ENCODE results near the gene MYO18A.
"Not testable (repeated sequence)": the region's sequence is repeated elsewhere in the genome, so short reads cannot be mapped to it uniquely, and the experiment has no call there.

MYO18A gene

GRCh38 chr17:29096094-29096493, 84.1 kb downstream of the MYO18A start:
- Histone ChIP-seq H3K9ac (ENCODE audit: low read depth in 1 of 2, low read length in 2 of 2) (no peak overlapping the region), H3K27me3 (ENCODE audit: control insufficient read depth in 2 of 2, insufficient read depth in 2 of 2, low read length in 2 of 2) (no peaks in the 10 kb centered on the region), H3K4me1 (ENCODE audit: control insufficient read depth in 2 of 2, insufficient read depth in 2 of 2, low read length in 2 of 2) (no peaks in the 10 kb centered on the region), H3K36me3 (ENCODE audit: control insufficient read depth in 2 of 2, insufficient read depth in 2 of 2, low read length in 2 of 2) (peaks cover 81 to 87% of the 10 kb centered on the region in 2 donors), H3K27ac (ENCODE audit: low read depth in 2 of 2, low read length in 2 of 2) (no peak overlapping the region), H3K4me3 (ENCODE audit: low read length in 2 of 2) (no peak overlapping the region), H3K9me3 (ENCODE audit: control insufficient read depth in 2 of 2, low read length in 2 of 2) (no peaks in the 10 kb centered on the region)

- Histone ChIP-seq H3K27me3 (ENCODE audit: control insufficient read depth in 2 of 2, insufficient read depth in 2 of 2, low read length in 2 of 2) (no peaks in the 10 kb centered on the region), H3K4me3 (ENCODE audit: low read length in 2 of 2) (no peak overlapping the region), H3K9ac (ENCODE audit: low read depth in 1 of 2, low read length in 2 of 2) (no peak overlapping the region), H3K36me3 (ENCODE audit: control insufficient read depth in 2 of 2, insufficient read depth in 2 of 2, low read length in 2 of 2) (peaks cover 85 to 92% of the 10 kb centered on the region in 2 donors), H3K27ac (ENCODE audit: low read depth in 2 of 2, low read length in 2 of 2) (no peak overlapping the region), H3K9me3 (ENCODE audit: control insufficient read depth in 2 of 2, low read length in 2 of 2) (no peaks in the 10 kb centered on the region), H3K4me1 (ENCODE audit: control insufficient read depth in 2 of 2, insufficient read depth in 2 of 2, low read length in 2 of 2) (no peaks in the 10 kb centered on the region)
Measured at GRCh38 chr17:29095439-29095838, 84.8 kb downstream of the MYO18A start.

GRCh38 chr17:29094101-29094708, 86.0 kb downstream of the MYO18A start:
- H3K4me1 ChIP-seq (ENCODE audit: control insufficient read depth in 2 of 2, insufficient read depth in 2 of 2, low read length in 2 of 2), result no peaks in the 10 kb centered on the region
- no peak overlapping the region for H3K9ac ChIP-seq (ENCODE audit: low read depth in 1 of 2, low read length in 2 of 2)
- H3K27ac ChIP-seq (ENCODE audit: low read depth in 2 of 2, low read length in 2 of 2), result no peak overlapping the region
- H3K9me3 ChIP-seq (ENCODE audit: control insufficient read depth in 2 of 2, low read length in 2 of 2), result no peaks in the 10 kb centered on the region
- H3K27me3 ChIP-seq (ENCODE audit: control insufficient read depth in 2 of 2, insufficient read depth in 2 of 2, low read length in 2 of 2), result no peaks in the 10 kb centered on the region
- H3K36me3 ChIP-seq (ENCODE audit: control insufficient read depth in 2 of 2, insufficient read depth in 2 of 2, low read length in 2 of 2), result peaks cover 86 to 96% of the 10 kb centered on the region in 2 donors
- H3K4me3 ChIP-seq (ENCODE audit: low read length in 2 of 2), result no peak overlapping the region

DNA sequence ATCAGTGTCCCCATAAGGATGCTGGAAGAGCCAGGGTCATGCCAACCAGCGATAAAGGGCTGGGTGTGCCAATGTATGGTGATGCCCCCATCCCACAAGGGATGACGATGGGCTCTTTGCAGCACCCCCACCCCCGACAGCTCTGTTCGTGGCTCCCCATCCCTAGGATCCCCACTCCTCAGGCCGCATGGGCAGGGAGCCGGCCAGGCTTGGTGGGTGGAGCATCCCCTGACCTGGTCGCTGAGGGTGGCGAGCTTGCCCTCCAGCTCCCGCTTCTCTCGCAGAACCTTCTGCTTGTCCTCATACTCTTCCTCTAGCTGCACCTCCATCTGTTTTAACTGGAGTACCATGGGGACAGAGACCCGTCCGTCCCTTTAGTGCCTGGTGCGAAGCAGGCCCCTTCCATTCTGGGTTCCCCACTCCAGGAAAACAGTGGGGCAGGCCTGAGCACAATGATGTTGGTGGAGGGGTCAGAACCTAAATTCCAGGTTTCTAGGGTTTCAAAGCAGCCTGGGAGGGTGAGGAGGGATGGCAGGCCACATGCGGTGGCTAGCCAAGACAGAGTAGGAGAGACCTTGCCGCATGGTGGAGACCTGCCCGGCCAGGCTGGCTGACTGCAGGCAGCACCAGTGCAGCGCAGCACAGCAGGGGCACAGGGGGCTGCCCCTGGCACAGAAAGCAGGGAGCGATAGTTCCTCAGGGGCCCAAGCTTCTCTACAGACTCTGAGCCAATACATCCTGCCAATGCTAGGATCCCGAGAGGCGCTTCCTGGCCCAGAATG, 86.9 kb downstream of the MYO18A start:
- Histone ChIP-seq H3K9ac (ENCODE audit: low read depth in 1 of 2, low read length in 2 of 2) (no peak overlapping the region), H3K4me1 (ENCODE audit: control insufficient read depth in 2 of 2, insufficient read depth in 2 of 2, low read length in 2 of 2) (no peaks in the 10 kb centered on the region), H3K27me3 (ENCODE audit: control insufficient read depth in 2 of 2, insufficient read depth in 2 of 2, low read length in 2 of 2) (no peaks in the 10 kb centered on the region), H3K9me3 (ENCODE audit: control insufficient read depth in 2 of 2, low read length in 2 of 2) (no peaks in the 10 kb centered on the region), H3K27ac (ENCODE audit: low read depth in 2 of 2, low read length in 2 of 2) (no peak overlapping the region), H3K36me3 (ENCODE audit: control insufficient read depth in 2 of 2, insufficient read depth in 2 of 2, low read length in 2 of 2) (peaks cover 82 to 93% of the 10 kb centered on the region in 2 donors), H3K4me3 (ENCODE audit: low read length in 2 of 2) (no peak overlapping the region)

DNA sequence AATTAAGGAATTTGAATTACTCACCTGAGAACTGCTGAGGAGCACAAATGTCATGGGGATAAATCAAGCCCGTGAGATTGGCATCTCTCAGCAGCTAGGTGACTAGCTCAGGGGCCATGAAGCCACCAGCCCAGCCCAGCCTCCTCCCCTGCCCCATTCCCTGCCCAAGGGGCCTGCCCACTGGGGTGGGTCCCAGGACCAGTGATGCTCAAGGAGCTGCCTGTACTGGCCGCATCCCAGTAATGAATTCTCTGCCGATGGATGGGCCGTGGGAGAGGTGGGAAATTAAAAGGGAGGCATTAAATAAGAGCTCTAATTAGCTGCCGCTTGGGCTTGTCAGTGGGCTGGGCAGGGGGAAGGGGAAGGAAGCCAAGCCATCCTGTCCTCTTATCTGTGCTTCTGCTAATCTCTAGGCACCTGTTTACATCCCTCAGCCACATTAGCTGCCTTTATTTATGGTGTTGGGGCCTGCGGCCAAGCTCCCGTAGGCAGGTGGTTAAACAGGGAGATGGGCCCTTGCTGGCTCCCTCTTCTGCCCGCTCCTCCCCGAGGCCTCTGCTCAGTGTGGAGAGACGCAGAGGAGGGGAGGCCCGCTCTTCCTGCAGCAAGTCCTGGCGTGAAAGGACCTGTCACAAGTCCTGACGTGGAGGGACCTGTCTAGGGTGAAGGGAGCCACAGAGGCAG, 88.5 kb downstream of the MYO18A start:
- Histone ChIP-seq H3K27ac (ENCODE audit: low read depth in 2 of 2, low read length in 2 of 2) (no peak overlapping the region), H3K9ac (ENCODE audit: low read depth in 1 of 2, low read length in 2 of 2) (no peak overlapping the region), H3K36me3 (ENCODE audit: control insufficient read depth in 2 of 2, insufficient read depth in 2 of 2, low read length in 2 of 2) (peaks cover 71 to 90% of the 10 kb centered on the region in 2 donors), H3K4me3 (ENCODE audit: low read length in 2 of 2) (no peak overlapping the region), H3K4me1 (ENCODE audit: control insufficient read depth in 2 of 2, insufficient read depth in 2 of 2, low read length in 2 of 2) (no peaks in the 10 kb centered on the region), H3K9me3 (ENCODE audit: control insufficient read depth in 2 of 2, low read length in 2 of 2) (no peaks in the 10 kb centered on the region), H3K27me3 (ENCODE audit: control insufficient read depth in 2 of 2, insufficient read depth in 2 of 2, low read length in 2 of 2) (no peaks in the 10 kb centered on the region)

DNA sequence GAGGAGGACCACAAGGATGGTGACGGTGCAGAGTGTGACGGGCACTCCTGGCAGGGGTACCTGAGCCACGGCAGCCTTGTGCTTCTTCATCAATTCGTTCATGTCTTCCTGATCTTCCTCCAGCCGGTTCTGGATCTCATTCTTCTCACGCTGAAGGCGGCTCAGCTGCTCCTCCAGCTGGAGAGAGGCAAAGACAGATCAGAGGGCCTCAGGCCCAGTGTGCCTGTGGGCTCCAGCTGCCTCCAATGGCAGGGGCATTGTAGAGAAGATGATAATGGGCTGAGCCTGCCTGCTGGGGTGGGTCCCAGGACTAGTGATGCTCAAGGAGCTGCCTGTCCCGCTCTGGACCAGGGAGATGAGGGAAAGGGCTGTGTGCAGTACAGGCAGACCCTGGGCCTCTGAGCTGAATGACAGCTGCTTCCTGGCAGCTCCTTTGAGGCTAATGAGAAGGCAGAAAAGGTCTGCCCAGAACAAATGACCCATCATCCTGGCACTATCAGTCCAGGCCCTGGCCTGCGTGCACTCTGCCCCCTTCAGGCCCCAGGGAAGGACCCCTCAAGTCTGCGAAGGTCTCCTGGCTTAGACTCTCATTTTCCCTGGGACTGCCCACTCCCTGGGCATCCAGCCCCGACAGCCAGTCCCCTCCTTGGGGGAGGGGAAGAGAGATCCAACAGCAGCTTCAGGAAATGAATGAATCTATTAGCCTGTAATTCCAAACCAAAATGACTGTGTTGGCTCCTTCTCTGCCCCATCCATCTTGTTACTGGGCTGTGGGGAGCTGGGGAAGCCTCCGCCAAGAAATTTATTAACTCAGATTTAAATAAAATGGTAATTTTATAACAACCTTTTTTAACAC, 89.2 kb downstream of the MYO18A start:
- Histone ChIP-seq H3K9ac (ENCODE audit: low read depth in 1 of 2, low read length in 2 of 2) (no peak overlapping the region), H3K4me1 (ENCODE audit: control insufficient read depth in 2 of 2, insufficient read depth in 2 of 2, low read length in 2 of 2) (no peaks in the 10 kb centered on the region), H3K27me3 (ENCODE audit: control insufficient read depth in 2 of 2, insufficient read depth in 2 of 2, low read length in 2 of 2) (no peaks in the 10 kb centered on the region), H3K4me3 (ENCODE audit: low read length in 2 of 2) (no peak overlapping the region), H3K9me3 (ENCODE audit: control insufficient read depth in 2 of 2, low read length in 2 of 2) (no peaks in the 10 kb centered on the region), H3K36me3 (ENCODE audit: control insufficient read depth in 2 of 2, insufficient read depth in 2 of 2, low read length in 2 of 2) (peaks cover 72 to 90% of the 10 kb centered on the region in 2 donors), H3K27ac (ENCODE audit: low read depth in 2 of 2, low read length in 2 of 2) (no peak overlapping the region)

DNA sequence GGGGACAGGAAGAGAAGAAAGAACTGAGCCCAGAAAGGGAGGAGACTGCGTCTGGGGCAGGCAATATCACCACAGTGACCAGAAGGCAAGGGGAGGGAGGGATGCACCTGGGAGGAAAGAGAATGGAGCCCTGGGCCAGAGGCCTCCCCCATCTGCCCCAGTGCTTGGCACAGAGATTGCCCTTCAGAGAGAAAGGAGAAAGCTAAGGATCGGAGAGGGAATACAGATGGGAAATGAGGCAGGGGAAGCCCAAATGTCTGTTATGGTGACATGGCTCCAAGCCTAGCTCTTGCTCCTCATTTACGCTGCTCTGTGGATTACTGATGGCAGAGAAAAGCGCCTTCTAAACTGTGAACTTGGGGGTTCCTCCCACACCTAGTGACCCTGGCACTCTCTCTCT, 90.1 kb downstream of the MYO18A start:
- Histone ChIP-seq H3K9me3 (ENCODE audit: control insufficient read depth in 2 of 2, low read length in 2 of 2) (no peaks in the 10 kb centered on the region), H3K4me3 (ENCODE audit: low read length in 2 of 2) (no peak overlapping the region), H3K36me3 (ENCODE audit: control insufficient read depth in 2 of 2, insufficient read depth in 2 of 2, low read length in 2 of 2) (peaks cover 76 to 90% of the 10 kb centered on the region in 2 donors), H3K9ac (ENCODE audit: low read depth in 1 of 2, low read length in 2 of 2) (no peak overlapping the region), H3K27me3 (ENCODE audit: control insufficient read depth in 2 of 2, insufficient read depth in 2 of 2, low read length in 2 of 2) (no peaks in the 10 kb centered on the region), H3K4me1 (ENCODE audit: control insufficient read depth in 2 of 2, insufficient read depth in 2 of 2, low read length in 2 of 2) (no peaks in the 10 kb centered on the region), H3K27ac (ENCODE audit: low read depth in 2 of 2, low read length in 2 of 2) (no peak overlapping the region)

- H3K4me1 ChIP-seq (ENCODE audit: control insufficient read depth in 2 of 2, insufficient read depth in 2 of 2, low read length in 2 of 2), result no peaks in the 10 kb centered on the region
- no peaks in the 10 kb centered on the region for H3K27me3 ChIP-seq (ENCODE audit: control insufficient read depth in 2 of 2, insufficient read depth in 2 of 2, low read length in 2 of 2)
- H3K27ac ChIP-seq (ENCODE audit: low read depth in 2 of 2, low read length in 2 of 2), result no peak overlapping the region
- peaks cover 75 to 90% of the 10 kb centered on the region in 2 donors for H3K36me3 ChIP-seq (ENCODE audit: control insufficient read depth in 2 of 2, insufficient read depth in 2 of 2, low read length in 2 of 2)
- H3K9me3 ChIP-seq (ENCODE audit: control insufficient read depth in 2 of 2, low read length in 2 of 2), result no peaks in the 10 kb centered on the region
- H3K9ac ChIP-seq (ENCODE audit: low read depth in 1 of 2, low read length in 2 of 2), result no peak overlapping the region
- H3K4me3 ChIP-seq (ENCODE audit: low read length in 2 of 2), result no peak overlapping the region
Measured at GRCh38 chr17:29089601-29090044, 90.6 kb downstream of the MYO18A start.

GRCh38 chr17:29088782-29089181, 91.4 kb downstream of the MYO18A start:
- not testable (repeated sequence) for H3K9me3 ChIP-seq (ENCODE audit: control insufficient read depth in 2 of 2, low read length in 2 of 2); H3K4me1 ChIP-seq (ENCODE audit: control insufficient read depth in 2 of 2, insufficient read depth in 2 of 2, low read length in 2 of 2)
- peaks cover 73 to 89% of the 10 kb centered on the region in 2 donors for H3K36me3 ChIP-seq (ENCODE audit: control insufficient read depth in 2 of 2, insufficient read depth in 2 of 2, low read length in 2 of 2)

More at GRCh38 chr17:29088782-29089181, 91.4 kb downstream of the MYO18A start:
- not testable (repeated sequence) for H3K27ac ChIP-seq (ENCODE audit: low read depth in 2 of 2, low read length in 2 of 2); H3K27me3 ChIP-seq (ENCODE audit: control insufficient read depth in 2 of 2, insufficient read depth in 2 of 2, low read length in 2 of 2); H3K4me3 ChIP-seq (ENCODE audit: low read length in 2 of 2); H3K9ac ChIP-seq (ENCODE audit: low read depth in 1 of 2, low read length in 2 of 2)
